GM10266 (cell line): ENCODE data around the gene SLC5A5.

Experiments used
- DNase-seq: peaks from one replicate; pipeline ENCODE4 v3.0.0; 2012; ENCODE audit errors: extremely low spot score
- CTCF ChIP-seq: IDR thresholded peaks from 2 replicates; pipeline ENCODE4 v1.5.1; 2012; ENCODE audit warnings: mild to moderate bottlenecking, low read depth; ENCODE audit not compliant: control insufficient read depth, insufficient read depth; ENCODE audit errors: missing control alignments

The SLC5A5 gene

GRCh38 chr19:17860993-17861360 is 10.8 kb upstream of the SLC5A5 start:
- no peak for TF ChIP-seq CTCF
- DNase-seq, result no peak

DNA sequence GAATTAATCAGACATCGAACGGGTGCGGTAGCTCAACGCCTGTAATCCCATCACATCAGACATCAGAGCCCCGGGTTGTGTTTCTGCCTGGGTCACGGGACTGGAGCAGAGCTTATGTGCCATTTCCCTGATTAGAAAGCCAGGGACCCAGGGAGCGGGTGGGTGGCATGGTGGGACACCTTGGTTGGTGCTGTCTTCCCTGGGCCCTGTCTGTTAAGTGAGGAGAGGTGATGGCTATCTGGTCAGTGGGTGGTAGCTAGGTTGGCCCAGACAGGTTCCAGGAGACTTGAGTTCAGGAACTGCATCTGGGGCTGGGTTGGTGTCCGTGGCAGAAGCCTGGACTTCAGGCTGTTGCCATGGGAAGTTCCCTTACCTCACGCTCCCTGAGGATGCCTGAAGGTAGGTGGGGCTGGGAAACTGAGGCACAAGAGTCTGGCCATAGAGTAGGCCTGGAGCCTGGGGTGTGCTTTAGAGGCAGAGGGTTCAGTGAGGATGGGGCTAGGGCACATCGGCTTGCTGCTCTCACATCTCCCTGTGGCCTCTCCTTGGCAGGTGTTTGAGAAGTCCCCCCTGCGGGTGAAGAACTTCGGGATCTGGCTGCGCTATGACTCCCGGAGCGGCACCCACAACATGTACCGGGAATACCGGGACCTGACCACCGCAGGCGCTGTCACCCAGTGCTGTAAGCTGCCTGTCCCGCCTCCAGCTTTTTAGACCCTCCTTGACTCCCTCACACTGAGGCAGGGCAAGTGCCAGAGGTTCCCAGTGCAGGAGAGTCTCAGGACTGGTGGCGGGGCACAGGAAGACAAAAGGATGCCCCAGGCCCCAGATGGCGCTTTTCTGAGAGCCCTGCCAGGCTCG is 10.0 kb upstream of the SLC5A5 start:
- TF ChIP-seq CTCF, result no peak
- no peak for DNase-seq

DNA sequence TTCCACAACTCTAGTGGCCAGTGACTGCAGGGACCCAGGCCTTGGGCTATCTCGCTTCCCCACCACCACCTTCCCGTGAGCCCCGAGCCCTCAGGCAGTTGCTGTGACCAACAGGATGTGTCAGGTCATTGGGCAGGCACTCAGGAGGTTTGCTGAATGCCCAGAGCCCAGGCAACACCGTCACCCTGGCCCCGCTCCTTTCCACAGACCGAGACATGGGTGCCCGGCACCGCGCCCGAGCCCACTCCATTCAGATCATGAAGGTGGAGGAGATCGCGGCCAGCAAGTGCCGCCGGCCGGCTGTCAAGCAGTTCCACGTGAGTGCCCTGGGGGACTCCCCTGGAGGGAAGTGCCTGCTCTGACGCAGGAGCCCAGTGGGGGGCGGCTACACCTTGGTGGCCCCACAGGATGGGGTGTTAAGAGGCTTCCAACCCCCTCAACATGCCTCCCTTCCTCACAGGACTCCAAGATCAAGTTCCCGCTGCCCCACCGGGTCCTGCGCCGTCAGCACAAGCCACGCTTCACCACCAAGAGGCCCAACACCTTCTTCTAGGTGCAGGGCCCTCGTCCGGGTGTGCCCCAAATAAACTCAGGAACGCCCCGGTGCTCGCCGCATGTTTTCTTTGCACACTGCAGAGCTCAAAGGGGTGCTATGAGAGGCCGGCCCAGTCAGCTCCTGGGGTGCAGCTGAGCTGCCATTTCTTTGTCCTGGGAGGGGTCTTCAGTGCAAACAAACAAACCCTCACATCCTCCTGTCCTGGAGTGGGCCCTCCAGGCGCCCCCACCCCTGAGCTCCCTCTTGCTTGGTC is 8.8 kb upstream of the SLC5A5 start:
- TF ChIP-seq CTCF, result peak; percentile 21
- no peak for DNase-seq

DNA sequence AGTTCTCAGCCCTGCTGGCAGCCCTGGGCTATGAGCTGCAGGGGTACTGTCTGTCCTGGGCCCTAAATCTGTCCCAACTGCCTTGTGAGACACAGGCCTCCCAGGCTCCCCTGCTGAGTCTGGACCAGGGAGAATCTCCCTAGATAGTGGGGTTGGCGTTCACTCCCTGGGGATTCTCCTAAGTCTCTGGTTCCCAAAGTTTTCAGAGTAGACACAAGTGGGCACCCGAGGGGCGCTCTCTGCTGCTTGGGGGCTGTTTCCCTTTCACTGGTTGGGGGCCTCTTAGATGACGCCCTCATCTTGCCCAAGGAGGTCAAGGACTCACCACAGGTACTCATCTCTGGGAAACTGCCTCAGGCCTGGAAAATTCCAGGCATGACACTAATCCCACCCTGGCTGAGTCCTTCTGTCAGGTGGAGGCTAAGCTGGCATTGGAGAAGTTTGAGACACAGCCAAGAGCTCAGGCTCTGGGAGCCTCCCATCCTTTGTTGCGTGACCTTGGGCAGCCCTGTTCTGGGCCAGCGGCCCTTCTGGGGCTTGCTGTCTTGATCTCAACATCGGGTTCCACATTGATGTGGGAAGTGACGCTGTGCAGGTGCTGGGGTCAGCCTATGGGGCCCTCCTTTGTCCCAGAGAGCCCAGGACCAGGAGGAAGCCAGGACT is 8.1 kb upstream of the SLC5A5 start:
- no peak for DNase-seq
- TF ChIP-seq CTCF, result no peak

- no peak for DNase-seq
- no peak for TF ChIP-seq CTCF
These were observed 6.1 kb upstream of the SLC5A5 start for GRCh38 chr19:17865364-17866311.

GRCh38 chr19:17866312-17866963 is 5.3 kb upstream of the SLC5A5 start:
- no peak for DNase-seq

More at GRCh38 chr19:17866312-17866963, 5.3 kb upstream of the SLC5A5 start:
- TF ChIP-seq CTCF, result no peak
